Spleen (tissue), 11 donors: ENCODE results near the gene ATG9A. TPM values are rescaled to one million over a fixed set of nuclear protein-coding genes. Genes with fewer than 3 reads are reported as not detected.
A peak's percentile ranks its signal among the peaks of the same experiment; 100 is the strongest.

Source experiments
- DNase-seq: peaks from one replicate; pipeline ENCODE4 v3.0.0-alpha.2; 2020
- H3K27ac ChIP-seq, 8 donors: fragments of 200-600 bp; sonication (generic) in 7 of 8; 1 replicate in 4 of 8; 2 replicates in 4 of 8; pipeline versions ENCODE4 v1.5.0 to v1.8.0; 2016 to 2021; ENCODE audit warnings: inconsistent platforms in 4 of 8, mild to moderate bottlenecking in 4 of 8, moderate library complexity in 1 of 8
- H3K27me3 ChIP-seq, 7 donors: fragments of 200-600 bp; sonication (generic) in 6 of 7; replicated peaks in 1 of 7; 1 replicate in 4 of 7; 2 replicates in 3 of 7; pipeline versions ENCODE4 v1.5.0 to v1.8.0; 2016 to 2021; ENCODE audit warnings: inconsistent platforms in 3 of 7, mild to moderate bottlenecking in 1 of 7
- H3K36me3 ChIP-seq, 6 donors: fragments of 200-600 bp; sonication (generic) in 5 of 6; 1 replicate in 4 of 6; 2 replicates in 2 of 6; pipeline versions ENCODE4 v1.5.0 to v1.8.0; 2016 to 2021; ENCODE audit warnings: inconsistent platforms in 2 of 6
- H3K4me1 ChIP-seq, 6 donors: fragments of 200-600 bp; sonication (generic) in 5 of 6; 1 replicate in 3 of 6; 2 replicates in 3 of 6; pipeline versions ENCODE4 v1.5.0 to v1.8.0; 2016 to 2021; ENCODE audit warnings: inconsistent platforms in 3 of 6
- H3K4me3 ChIP-seq, 8 donors: fragments of 200-600 bp; sonication (generic) in 7 of 8; 1 replicate in 4 of 8; 2 replicates in 4 of 8; pipeline versions ENCODE4 v1.5.0 to v1.8.0; 2016 to 2021; ENCODE audit warnings: inconsistent platforms in 4 of 8, mild to moderate bottlenecking in 4 of 8, moderate library complexity in 2 of 8
- H3K9me3 ChIP-seq, 8 donors: fragments of 200-600 bp; sonication (generic) in 7 of 8; 1 replicate in 4 of 8; 2 replicates in 4 of 8; pipeline versions ENCODE4 v1.5.0 to v1.8.0; 2016 to 2021; ENCODE audit warnings: inconsistent platforms in 4 of 8
- POLR2A ChIP-seq, 3 donors: fragments of 450-650 bp; IDR thresholded peaks; one replicate each; pipeline ENCODE4 v1.5.1; 2017; ENCODE audit warnings: antibody characterized with exemption in 3 of 3, mild to moderate bottlenecking in 1 of 3
- POLR2AphosphoS5 ChIP-seq, 3 donors: sonication (generic); formaldehyde crosslinking; IDR thresholded peaks; one replicate each; pipeline ENCODE4 v1.5.1; 2017; ENCODE audit warnings: antibody characterized with exemption in 3 of 3
- WGBS, 5 donors: extraction: QIAGEN DNeasy Blood & Tissue Kit in 3 of 5; methylation state at CpG; one replicate each; pipeline versions ENCODE4 v1.1.5 to v1.1.7; 2013 to 2018; 5-methylcytosine and 5-hydroxymethylcytosine counted together
- intact Hi-C: fragments of 100-400 bp; cut with DNase I; formaldehyde crosslinking; loops from one replicate; pipeline ENCODE4 v1.15.0; 2023; ENCODE audit warnings: low total_unique reads
- polyA plus RNA-seq, 3 donors: library from polyadenylated mRNA; stranded (reverse); fragments of 200-250 nt; gene quantifications; one replicate each; pipeline ENCODE4 v1.2.1, GENCODE V29; 2013
- total RNA-seq, 7 donors: library from RNA; depleted of rRNA in 3 of 7; stranded (reverse); fragments of >200 nt in 3 of 7; fragmentation: NEBNext Ultra II Directional in 4 of 7; extraction: Animal tissue kit (Norgen Biotek cat#: 25700) in 4 of 7; gene quantifications; one replicate each; pipeline versions ENCODE4 v1.1.0 to v1.2.1, GENCODE V29; 2016 to 2021
- TF ChIP-seq, protein P1 (sequence below), 11 experiments: fragments of 200-600 bp in 7 of 11; fragments of 450-650 bp in 4 of 11; sonication (generic) in 4 of 11; IDR thresholded peaks in 8 of 11; conservative IDR thresholded peaks in 3 of 11; 1 replicate in 7 of 11; 2 replicates in 4 of 11; pipeline versions ENCODE4 v1.4.0 to v1.8.0; 2016 to 2021; ENCODE audit warnings: antibody characterized with exemption in 11 of 11, inconsistent platforms in 4 of 11, mild to moderate bottlenecking in 1 of 11
- donor health status: healthy with polysubstance abuse.
- donor health status: DM: no; HTN: no; CAD: no; lungs with moderate emphysema.
- donor health status: DM: no; HTN: no; CAD: no.
- donor health status: Bipolar disorder and iron deficiency.
- donor health status: healthy.
- donor health status: DM: no; HTN: no; CAD: no.
- donor health status: DM: yes; HTN: yes; CAD: no.

The ATG9A gene
- total and polyA plus RNA-seq, 10 donors, result 9.4 to 68.2 (median 44.8) TPM

GRCh38 chr2:219228041-219228910 is 1.2 kb downstream of the ATG9A start:
- WGBS, 5 donors, result 34 to 42% (median 36%) methylated on average over 7 of the region's 7 CpGs
- Histone ChIP-seq H3K9me3 (no peaks in the 10 kb centered on the region), H3K27ac (peak overlapping the region; percentile 88 to 99 (median 97)), H3K4me3 (peak overlapping the region; percentile 56 to 79 (median 73)), H3K4me1 (peaks cover 18 to 81% (median 50%) of the 10 kb centered on the region in 6 donors), H3K36me3 (peaks cover 0 to 69% (median 48%) of the 10 kb centered on the region in 6 donors), H3K27me3 (no peaks in the 10 kb centered on the region)
- no peak for DNase-seq
- no peak for TF ChIP-seq POLR2AphosphoS5 (IDR thresholded peaks at IDR 0.05)
- intact Hi-C loops, result loop anchor here (5.0 kb wide), 1 partner anchor 49 kb away; the partner anchor contains the start of gene DNAJB2

- no peaks in the 10 kb centered on the region for H3K27me3 ChIP-seq
- no peak for DNase-seq
- intact Hi-C loops, result loop anchor here (5.0 kb wide), 1 partner anchor 52 kb away; the partner anchor contains the start of gene DNAJB2
- peak overlapping the region in 5 of 8 donors; percentile 26 to 72 (median 67) for H3K27ac ChIP-seq
- H3K36me3 ChIP-seq, result peaks cover 0 to 75% (median 62%) of the 10 kb centered on the region in 6 donors
- WGBS, 5 donors, result 42 to 74% (median 52%) methylated on average over 3 of the region's 3 CpGs
- TF ChIP-seq POLR2AphosphoS5 (IDR thresholded peaks at IDR 0.05) (peak in 1 of 3 donors; percentile 61), POLR2A (IDR thresholded peaks at IDR 0.05) (no peak)
- TF ChIP-seq, protein P1, sequence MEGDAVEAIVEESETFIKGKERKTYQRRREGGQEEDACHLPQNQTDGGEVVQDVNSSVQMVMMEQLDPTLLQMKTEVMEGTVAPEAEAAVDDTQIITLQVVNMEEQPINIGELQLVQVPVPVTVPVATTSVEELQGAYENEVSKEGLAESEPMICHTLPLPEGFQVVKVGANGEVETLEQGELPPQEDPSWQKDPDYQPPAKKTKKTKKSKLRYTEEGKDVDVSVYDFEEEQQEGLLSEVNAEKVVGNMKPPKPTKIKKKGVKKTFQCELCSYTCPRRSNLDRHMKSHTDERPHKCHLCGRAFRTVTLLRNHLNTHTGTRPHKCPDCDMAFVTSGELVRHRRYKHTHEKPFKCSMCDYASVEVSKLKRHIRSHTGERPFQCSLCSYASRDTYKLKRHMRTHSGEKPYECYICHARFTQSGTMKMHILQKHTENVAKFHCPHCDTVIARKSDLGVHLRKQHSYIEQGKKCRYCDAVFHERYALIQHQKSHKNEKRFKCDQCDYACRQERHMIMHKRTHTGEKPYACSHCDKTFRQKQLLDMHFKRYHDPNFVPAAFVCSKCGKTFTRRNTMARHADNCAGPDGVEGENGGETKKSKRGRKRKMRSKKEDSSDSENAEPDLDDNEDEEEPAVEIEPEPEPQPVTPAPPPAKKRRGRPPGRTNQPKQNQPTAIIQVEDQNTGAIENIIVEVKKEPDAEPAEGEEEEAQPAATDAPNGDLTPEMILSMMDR (IDR thresholded peaks at IDR 0.05 in 8 of 11, conservative IDR thresholded peaks at IDR 0.05 in 3 of 11), result no peak
- H3K4me1 ChIP-seq, result peaks cover 12 to 66% (median 36%) of the 10 kb centered on the region in 6 donors
- H3K9me3 ChIP-seq, result no peaks in the 10 kb centered on the region
- peak overlapping the region in 1 of 8 donors; percentile 2 for H3K4me3 ChIP-seq
Observed at GRCh38 chr2:219225350-219225749, 4.1 kb downstream of the ATG9A start.

GRCh38 chr2:219223831-219224610 is 5.4 kb downstream of the ATG9A start:
- Histone ChIP-seq H3K9me3 (no peaks in the 10 kb centered on the region), H3K27me3 (no peaks in the 10 kb centered on the region), H3K4me1 (peaks cover 20 to 76% (median 45%) of the 10 kb centered on the region in 6 donors), H3K27ac (no peak overlapping the region), H3K36me3 (peaks cover 0 to 86% (median 68%) of the 10 kb centered on the region in 6 donors), H3K4me3 (no peak overlapping the region)
- 91 to 95% (median 92%) methylated on average over 27 to 31 of the region's 31 CpGs for WGBS, 5 donors
- no peak for TF ChIP-seq POLR2AphosphoS5 (IDR thresholded peaks at IDR 0.05)
- TF ChIP-seq POLR2A (IDR thresholded peaks at IDR 0.05), result no peak
- TF ChIP-seq, protein P1 (IDR thresholded peaks at IDR 0.05 in 8 of 11, conservative IDR thresholded peaks at IDR 0.05 in 3 of 11), result no peak
- no peak for DNase-seq
- intact Hi-C loops, result no loop called here

- Histone ChIP-seq H3K4me1 (peaks cover 23 to 76% (median 46%) of the 10 kb centered on the region in 6 donors), H3K36me3 (peaks cover 0 to 78% (median 68%) of the 10 kb centered on the region in 6 donors), H3K27me3 (no peaks in the 10 kb centered on the region), H3K9me3 (no peaks in the 10 kb centered on the region), H3K27ac (no peak overlapping the region), H3K4me3 (no peak overlapping the region)
- intact Hi-C loops, result no loop called here
- DNase-seq, result peak; percentile 71
- TF ChIP-seq POLR2AphosphoS5 (IDR thresholded peaks at IDR 0.05), result peak in 1 of 3 donors; percentile 30
- TF ChIP-seq, protein P1 (IDR thresholded peaks at IDR 0.05 in 8 of 11, conservative IDR thresholded peaks at IDR 0.05 in 3 of 11), result no peak
- WGBS, 5 donors, result 93 to 97% (median 95%) methylated on average over 11 to 16 of the region's 16 CpGs
Observed at GRCh38 chr2:219221957-219222518, 7.4 kb downstream of the ATG9A start.
